Breast epithelium (tissue), 4 donors: ENCODE data around the gene ZNF226. TPM values are rescaled to one million over a fixed set of nuclear protein-coding genes. Genes with fewer than 3 reads are reported as not detected.
"Not testable (repeated sequence)": the region's sequence is repeated elsewhere in the genome, so short reads cannot be mapped to it uniquely, and the experiment has no call there.

ENCODE experiments used
- DNase-seq, 2 donors: peaks; one replicate each; pipeline ENCODE4 v3.0.0-alpha.2; 2019; ENCODE audit warnings: low spot score in 2 of 2
- H3K27ac ChIP-seq, 2 donors: fragments of 200-600 bp; sonication (generic) in 1 of 2; one replicate each; pipeline ENCODE4 v1.5.1; 2016 to 2019; ENCODE audit warnings: mild to moderate bottlenecking in 1 of 2
- H3K27me3 ChIP-seq, 2 donors: fragments of 200-600 bp; sonication (generic) in 1 of 2; one replicate each; pipeline versions ENCODE4 v1.5.1 to v1.6.0; 2017 to 2019; ENCODE audit warnings: control low read depth in 1 of 2, mild to moderate bottlenecking in 1 of 2
- H3K36me3 ChIP-seq: fragments of 200-600 bp; one replicate; pipeline ENCODE4 v1.5.1; 2019
- H3K4me1 ChIP-seq, 2 donors: fragments of 200-600 bp; sonication (generic); one replicate each; pipeline ENCODE4 v1.5.1; 2016 to 2019; ENCODE audit warnings: control low read depth in 1 of 2
- H3K4me3 ChIP-seq, 3 donors: fragments of 200-600 bp; sonication (generic); 1 replicate in 2 of 3; 2 replicates in 1 of 3; pipeline ENCODE4 v1.5.1; 2016 to 2019; ENCODE audit warnings: mild to moderate bottlenecking in 3 of 3, moderate library complexity in 2 of 3
- H3K9me3 ChIP-seq, 2 donors: fragments of 200-600 bp; sonication (generic) in 1 of 2; one replicate each; pipeline ENCODE4 v1.5.1; 2016 to 2019; ENCODE audit warnings: control low read depth in 1 of 2
- CTCF ChIP-seq, 3 donors: fragments of 450-650 bp; IDR thresholded peaks; one replicate each; pipeline ENCODE4 v1.5.1; 2016 to 2017; ENCODE audit warnings: antibody characterized with exemption in 3 of 3, mild to moderate bottlenecking in 3 of 3, moderate library complexity in 3 of 3
- POLR2A ChIP-seq: fragments of 450-650 bp; IDR thresholded peaks from one replicate; pipeline ENCODE4 v1.6.1; 2016; ENCODE audit warnings: antibody characterized with exemption, mild to moderate bottlenecking, moderate library complexity
- POLR2AphosphoS5 ChIP-seq, 3 donors: sonication (generic); formaldehyde crosslinking; IDR thresholded peaks; one replicate each; pipeline ENCODE4 v1.6.1; 2017; ENCODE audit warnings: antibody characterized with exemption in 3 of 3
- intact Hi-C: fragments of 100-400 bp; cut with DNase I; formaldehyde crosslinking; loops from one replicate; pipeline ENCODE4 v1.15.1; 2023; ENCODE audit warnings: low total_unique reads
- total RNA-seq, 3 donors: library from RNA; depleted of rRNA; stranded (reverse); fragments of >200 nt; gene quantifications; one replicate each; pipeline ENCODE4 v1.1.0, GENCODE V29; 2016

ZNF226 gene
- 10 to 100 TPM; 14.4 to 34.2 (median 18.7) TPM for total RNA-seq

GRCh38 chr19:44164673-44165512, at the start of gene ZNF226:
TSS of gene ZNF226 (plus strand) at chr19:44165100. CDS start at chr19:44170081, 4,981 bp downstream.
- intact Hi-C loops = no loop called here
- peak; percentile 81 to 94 for DNase-seq
- Histone ChIP-seq H3K27ac (peak within 1 kb of the TSS; percentile 91 to 92), H3K4me3 (peak within 1 kb of the TSS; percentile 60 to 82 (median 65)), H3K4me1 (no peaks in the 10 kb centered on the region), H3K36me3 (peaks cover 18% of the 10 kb centered on the region), H3K27me3 (no peaks in the 10 kb centered on the region), H3K9me3 (peaks cover 43 to 77% of the 10 kb centered on the region in 2 donors)
- TF ChIP-seq POLR2AphosphoS5 (IDR thresholded peaks at IDR 0.05) (peak; percentile 74 to 87 (median 85)), CTCF (IDR thresholded peaks at IDR 0.05) (no peak)

- not testable (repeated sequence) for H3K27ac ChIP-seq
Measured at GRCh38 chr19:44121162-44121561, 43.7 kb upstream of the ZNF226 start.

GRCh38 chr19:44131955-44132354, 32.9 kb upstream of the ZNF226 start:
- Histone ChIP-seq H3K4me3 (no peak overlapping the region), H3K27me3 (no peaks in the 10 kb centered on the region), H3K4me1 (no peaks in the 10 kb centered on the region), H3K9me3 (peaks cover 65 to 81% of the 10 kb centered on the region in 2 donors), H3K27ac (no peak overlapping the region), H3K36me3 (peaks cover 11% of the 10 kb centered on the region)
- intact Hi-C loops = no loop called here
- no peak for TF ChIP-seq POLR2AphosphoS5 (IDR thresholded peaks at IDR 0.05)
- no peak for TF ChIP-seq POLR2A
- no peak for TF ChIP-seq CTCF (IDR thresholded peaks at IDR 0.05)
- DNase-seq = no peak

More at GRCh38 chr19:44121162-44121561, 43.7 kb upstream of the ZNF226 start:
- H3K4me1 ChIP-seq, DNase-seq, H3K4me3 ChIP-seq, intact Hi-C loops, H3K27me3 ChIP-seq: not testable (repeated sequence)
- H3K9me3 ChIP-seq = peaks cover 41 to 64% of the 10 kb centered on the region in 2 donors
- peaks cover 15% of the 10 kb centered on the region for H3K36me3 ChIP-seq

- TF ChIP-seq POLR2AphosphoS5 (IDR thresholded peaks at IDR 0.05) = peak; percentile 5 to 41 (median 40)
- no peak for TF ChIP-seq POLR2A
- no peak for TF ChIP-seq CTCF (IDR thresholded peaks at IDR 0.05)
- H3K27me3 ChIP-seq = no peaks in the 10 kb centered on the region
- H3K27ac ChIP-seq = peak within 1 kb of the TSS; percentile 78 to 88
- DNase-seq = peak; percentile 57 to 65
- no peaks in the 10 kb centered on the region for H3K4me1 ChIP-seq
- no peaks in the 10 kb centered on the region for H3K36me3 ChIP-seq
- intact Hi-C loops = no loop called here
- peaks cover 3 to 10% of the 10 kb centered on the region in 2 donors for H3K9me3 ChIP-seq
- H3K4me3 ChIP-seq = peak within 1 kb of the TSS; percentile 86 to 97 (median 90)
Measured at GRCh38 chr19:44141191-44142058, 23.5 kb upstream of the ZNF226 start, which contains the start of gene ZNF234. TSS of gene ZNF234 (plus strand) at chr19:44141554. CDS start at chr19:44144633, 3,079 bp downstream.

GRCh38 chr19:44142059-44142433, 22.9 kb upstream of the ZNF226 start:
- Histone ChIP-seq H3K4me3 (peak overlapping the region; percentile 86 to 97 (median 90)), H3K27ac (peak overlapping the region; percentile 78 to 88), H3K36me3 (no peaks in the 10 kb centered on the region), H3K27me3 (no peaks in the 10 kb centered on the region), H3K4me1 (no peaks in the 10 kb centered on the region), H3K9me3 (peaks cover 3 to 12% of the 10 kb centered on the region in 2 donors)
- TF ChIP-seq POLR2A = no peak
- TF ChIP-seq POLR2AphosphoS5 (IDR thresholded peaks at IDR 0.05) = no peak
- TF ChIP-seq CTCF (IDR thresholded peaks at IDR 0.05) = no peak
- DNase-seq = no peak
- intact Hi-C loops = no loop called here
